ENCODE measurements around the gene FOXK1. TPM values are rescaled to one million over a fixed set of nuclear protein-coding genes. Genes with fewer than 3 reads are reported as not detected.

Gene FOXK1
- total RNA-seq, 6 donors from 2014 or later = 25.1 to 40.7 (median 34.1) TPM

DNA sequence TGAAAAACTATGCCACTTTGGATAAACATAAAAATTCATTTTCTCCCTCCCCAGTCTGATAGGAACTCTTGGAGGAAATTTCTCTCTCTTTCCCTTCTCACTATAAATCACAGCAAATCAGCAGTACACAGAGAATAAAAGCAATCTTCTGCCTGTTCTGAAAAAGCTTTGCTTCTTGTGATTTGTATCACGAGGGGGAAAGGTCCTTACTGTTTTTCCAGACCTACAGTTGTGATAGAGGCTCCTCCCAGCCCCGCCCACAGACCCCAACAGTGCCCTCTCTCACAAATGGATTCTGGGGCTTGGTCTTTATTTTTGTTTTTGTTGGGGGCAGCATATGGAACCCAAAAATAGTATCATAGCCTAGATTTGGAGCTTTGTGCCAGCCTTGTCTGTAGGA, 12.2 kb downstream of the FOXK1 start:
- Histone ChIP-seq H3K27me3 (no peaks in the 10 kb centered on the region), H3K4me3 (no peak overlapping the region), H3K36me3 (no peaks in the 10 kb centered on the region), H3K9me3 (no peaks in the 10 kb centered on the region), H3K27ac (peak overlapping the region in 2 of 4 donors; percentile 30 to 55), H3K4me1 (peaks cover 10 to 36% (median 22%) of the 10 kb centered on the region in 4 donors)
- no peak for ATAC-seq (ENCODE audit: low FRiP score in 2 of 2)
- TF ChIP-seq POLR2A (IDR thresholded peaks at IDR 0.05) = no peak
- TF ChIP-seq, protein P1, sequence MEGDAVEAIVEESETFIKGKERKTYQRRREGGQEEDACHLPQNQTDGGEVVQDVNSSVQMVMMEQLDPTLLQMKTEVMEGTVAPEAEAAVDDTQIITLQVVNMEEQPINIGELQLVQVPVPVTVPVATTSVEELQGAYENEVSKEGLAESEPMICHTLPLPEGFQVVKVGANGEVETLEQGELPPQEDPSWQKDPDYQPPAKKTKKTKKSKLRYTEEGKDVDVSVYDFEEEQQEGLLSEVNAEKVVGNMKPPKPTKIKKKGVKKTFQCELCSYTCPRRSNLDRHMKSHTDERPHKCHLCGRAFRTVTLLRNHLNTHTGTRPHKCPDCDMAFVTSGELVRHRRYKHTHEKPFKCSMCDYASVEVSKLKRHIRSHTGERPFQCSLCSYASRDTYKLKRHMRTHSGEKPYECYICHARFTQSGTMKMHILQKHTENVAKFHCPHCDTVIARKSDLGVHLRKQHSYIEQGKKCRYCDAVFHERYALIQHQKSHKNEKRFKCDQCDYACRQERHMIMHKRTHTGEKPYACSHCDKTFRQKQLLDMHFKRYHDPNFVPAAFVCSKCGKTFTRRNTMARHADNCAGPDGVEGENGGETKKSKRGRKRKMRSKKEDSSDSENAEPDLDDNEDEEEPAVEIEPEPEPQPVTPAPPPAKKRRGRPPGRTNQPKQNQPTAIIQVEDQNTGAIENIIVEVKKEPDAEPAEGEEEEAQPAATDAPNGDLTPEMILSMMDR (IDR thresholded peaks at IDR 0.05) = no peak
- 82 to 92% methylated on average over 2 of the region's 2 CpGs for WGBS, 2 donors
- DNase-seq = no peak

DNA sequence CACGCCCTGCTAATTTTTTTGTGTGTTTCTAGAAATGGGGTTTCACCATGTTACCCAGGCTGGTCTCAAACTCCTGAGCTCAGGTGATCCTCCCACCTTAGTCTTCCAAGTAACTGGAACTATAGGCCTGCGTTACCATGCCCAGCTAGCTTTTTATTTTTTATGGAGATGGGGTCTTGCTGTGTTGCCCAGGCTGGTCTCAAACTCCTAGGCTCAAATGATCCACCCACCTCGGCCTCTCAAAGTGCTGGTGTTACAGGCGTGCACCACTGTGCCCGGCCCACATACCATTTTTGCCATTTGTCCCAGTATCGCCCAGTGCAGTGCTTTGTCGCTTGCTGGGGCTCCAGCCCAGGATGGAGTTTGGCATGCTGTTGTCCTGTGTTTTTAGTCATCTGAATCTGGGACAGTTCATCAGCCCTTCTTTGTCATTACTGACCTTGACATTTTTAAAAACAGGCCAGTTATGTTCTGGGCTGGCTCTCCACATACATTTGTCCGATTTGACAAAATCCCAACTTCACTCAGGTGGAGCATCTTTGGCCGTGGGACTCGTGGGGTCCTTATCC, 16.7 kb downstream of the FOXK1 start:
- TF ChIP-seq EP300 (IDR thresholded peaks at IDR 0.05) (no peak), POLR2A (IDR thresholded peaks at IDR 0.05) (no peak), POLR2AphosphoS5 (IDR thresholded peaks at IDR 0.05) (no peak)
- TF ChIP-seq, protein P1 (IDR thresholded peaks at IDR 0.05) = no peak
- H3K27ac ChIP-seq = peak overlapping the region in 1 of 4 donors; percentile 16
- no peaks in the 10 kb centered on the region for H3K36me3 ChIP-seq
- ATAC-seq (ENCODE audit: low FRiP score in 2 of 2) (no peak), DNase-seq (no peak)
- peaks cover 18 to 47% (median 32%) of the 10 kb centered on the region in 4 donors for H3K4me1 ChIP-seq
- no peaks in the 10 kb centered on the region for H3K27me3 ChIP-seq
- H3K9me3 ChIP-seq = no peaks in the 10 kb centered on the region
- WGBS, 2 donors = 96 to 98% methylated on average over 10 of the region's 10 CpGs
- H3K4me3 ChIP-seq = no peak overlapping the region

DNA sequence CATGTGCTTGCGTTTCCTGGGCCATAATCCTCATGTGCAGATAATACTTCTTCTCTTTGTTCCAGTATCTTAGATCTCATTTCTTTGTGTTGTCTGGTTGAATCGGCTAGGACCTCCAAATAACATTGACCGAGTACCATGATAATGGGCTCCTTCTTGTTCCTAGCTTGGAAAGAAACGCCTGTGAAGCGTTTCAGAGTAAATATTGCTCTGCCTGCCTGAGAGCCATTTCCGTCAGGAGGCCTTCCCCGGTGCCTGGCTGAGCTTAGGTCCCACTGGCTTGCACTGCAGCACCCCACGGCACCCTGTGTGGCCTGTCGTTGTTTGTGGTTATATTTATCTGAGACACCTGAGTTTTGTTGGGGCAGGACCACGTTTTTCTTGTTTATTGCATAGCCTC, 17.7 kb downstream of the FOXK1 start:
- Histone ChIP-seq H3K27me3 (no peaks in the 10 kb centered on the region), H3K4me3 (no peak overlapping the region), H3K27ac (peak overlapping the region in 3 of 4 donors; percentile 4 to 74 (median 9)), H3K9me3 (no peaks in the 10 kb centered on the region), H3K4me1 (peaks cover 13 to 51% (median 31%) of the 10 kb centered on the region in 4 donors), H3K36me3 (no peaks in the 10 kb centered on the region)
- DNase-seq (no peak), ATAC-seq (ENCODE audit: low FRiP score in 2 of 2) (no peak)
- TF ChIP-seq EP300 (IDR thresholded peaks at IDR 0.05) (no peak), POLR2AphosphoS5 (IDR thresholded peaks at IDR 0.05) (peak in 1 of 2 donors; percentile 43)
- 40 to 44% methylated on average over 10 of the region's 10 CpGs for WGBS, 2 donors

DNA sequence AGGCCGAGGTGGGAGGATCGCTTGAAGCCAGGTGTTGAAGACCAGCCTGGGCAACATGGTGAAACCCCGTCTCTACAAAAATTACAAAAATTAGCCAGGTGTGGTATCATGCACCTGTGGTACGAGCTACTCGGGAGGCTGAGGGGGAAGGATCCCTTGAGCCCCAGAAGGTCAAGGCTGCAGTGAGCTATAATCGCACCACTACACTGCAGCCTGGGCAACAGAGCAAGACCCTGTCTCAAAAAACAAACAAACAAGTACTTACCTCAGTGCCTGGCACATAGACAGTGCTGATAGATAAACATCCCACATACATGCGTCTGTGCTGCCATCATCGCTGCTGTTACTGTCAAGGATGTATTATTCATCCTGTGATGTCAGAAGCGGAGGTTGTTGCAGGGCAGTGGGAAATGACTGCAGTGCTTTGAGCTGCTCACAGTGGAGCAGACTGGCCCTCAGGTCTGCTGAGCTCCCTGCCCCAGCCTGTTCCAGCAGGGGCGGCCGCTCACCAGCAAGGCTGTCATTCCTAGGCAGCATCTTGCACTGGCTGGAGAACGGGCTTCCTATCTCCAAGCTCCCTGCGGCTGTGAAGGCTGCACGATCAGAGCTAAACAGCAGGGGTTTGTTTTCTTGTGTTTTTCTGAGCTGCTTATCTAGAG, 18.6 kb downstream of the FOXK1 start:
- Histone ChIP-seq H3K36me3 (no peaks in the 10 kb centered on the region), H3K27me3 (no peaks in the 10 kb centered on the region), H3K27ac (peak overlapping the region in 3 of 4 donors; percentile 4 to 74 (median 44)), H3K9me3 (no peaks in the 10 kb centered on the region), H3K4me1 (peaks cover 17 to 60% (median 36%) of the 10 kb centered on the region in 4 donors), H3K4me3 (no peak overlapping the region)
- 70 to 83% methylated on average over 11 to 14 of the region's 14 CpGs for WGBS, 2 donors
- DNase-seq (no peak), ATAC-seq (ENCODE audit: low FRiP score in 2 of 2) (peak; percentile 58 to 60)
- TF ChIP-seq EP300 (IDR thresholded peaks at IDR 0.05) (peak in 3 of 4 donors; percentile 84 to 95 (median 91)), POLR2AphosphoS5 (IDR thresholded peaks at IDR 0.05) (peak; percentile 78 to 90), POLR2A (IDR thresholded peaks at IDR 0.05) (no peak)
- TF ChIP-seq, protein P1 (IDR thresholded peaks at IDR 0.05) = no peak

DNA sequence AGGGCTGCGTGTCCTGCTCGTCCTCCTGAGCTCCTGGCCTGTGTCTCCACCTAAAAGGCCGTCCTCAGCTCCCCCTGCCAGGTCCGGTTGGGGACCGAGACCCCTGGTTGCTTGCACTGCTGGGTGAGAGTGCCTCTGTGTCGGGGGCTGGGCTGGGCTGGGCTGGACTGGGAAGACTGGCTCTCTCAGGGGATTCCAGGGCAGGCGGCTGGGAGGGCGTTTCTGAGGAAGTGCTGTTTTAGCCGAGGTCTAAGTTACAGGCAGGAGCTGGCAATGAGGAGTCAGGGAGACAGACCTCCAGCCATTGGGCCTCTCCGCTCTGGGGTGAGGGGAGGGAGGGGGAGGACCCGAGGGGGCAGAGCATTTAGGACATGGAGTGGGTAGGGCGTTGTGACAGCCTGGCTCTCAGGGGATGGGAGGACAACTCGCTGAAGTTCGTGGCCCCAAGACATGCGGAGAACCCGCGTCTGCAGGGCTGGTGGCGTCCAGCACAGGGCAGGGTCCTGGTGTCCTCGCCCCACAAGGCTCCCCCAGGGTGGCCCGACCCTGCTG, 20.9 kb downstream of the FOXK1 start:
- 76 to 78% methylated on average over 20 of the region's 20 CpGs for WGBS, 2 donors
- no peaks in the 10 kb centered on the region for H3K36me3 ChIP-seq
- H3K4me3 ChIP-seq = no peak overlapping the region
- ATAC-seq (ENCODE audit: low FRiP score in 2 of 2) (peak in 1 of 2 donors; percentile 23), DNase-seq (peak in 1 of 2 donors; percentile 65)
- peaks cover 39 to 82% (median 56%) of the 10 kb centered on the region in 4 donors for H3K4me1 ChIP-seq
- no peaks in the 10 kb centered on the region for H3K9me3 ChIP-seq
- no peak overlapping the region for H3K27ac ChIP-seq
- TF ChIP-seq POLR2AphosphoS5 (IDR thresholded peaks at IDR 0.05) = no peak
- TF ChIP-seq, protein P1 (IDR thresholded peaks at IDR 0.05) = no peak
- no peak for TF ChIP-seq POLR2A (IDR thresholded peaks at IDR 0.05)
- no peaks in the 10 kb centered on the region for H3K27me3 ChIP-seq

All from upper lobe of left lung (tissue), 6 donors.